HT1080 (cell line): ENCODE results near the gene ACTR3. TPM values are rescaled to one million over a fixed set of nuclear protein-coding genes. Genes with fewer than 3 reads are reported as not detected.
A peak's percentile ranks its signal among the peaks of the same experiment; 100 is the strongest.

Experiments
- DNase-seq: peaks from one replicate; pipeline ENCODE4 v3.0.0-alpha.2; 2015; ENCODE audit warnings: low read depth
- small RNA-seq: library from RNA; depleted of rRNA; stranded (forward); fragments of <200 nt; gene quantifications from one replicate; pipeline ENCODE3, GENCODE V24; 2014
- total RNA-seq: library from RNA; depleted of rRNA; stranded (reverse); fragments of >200 nt; shearing (Covaris generic); gene quantifications from 2 replicates; pipeline ENCODE4 v1.2.3, GENCODE V29; 2014; rRNA removed

Gene ACTR3
- total RNA-seq, 1 experiment from 2014 or later, result 373 TPM

DNA sequence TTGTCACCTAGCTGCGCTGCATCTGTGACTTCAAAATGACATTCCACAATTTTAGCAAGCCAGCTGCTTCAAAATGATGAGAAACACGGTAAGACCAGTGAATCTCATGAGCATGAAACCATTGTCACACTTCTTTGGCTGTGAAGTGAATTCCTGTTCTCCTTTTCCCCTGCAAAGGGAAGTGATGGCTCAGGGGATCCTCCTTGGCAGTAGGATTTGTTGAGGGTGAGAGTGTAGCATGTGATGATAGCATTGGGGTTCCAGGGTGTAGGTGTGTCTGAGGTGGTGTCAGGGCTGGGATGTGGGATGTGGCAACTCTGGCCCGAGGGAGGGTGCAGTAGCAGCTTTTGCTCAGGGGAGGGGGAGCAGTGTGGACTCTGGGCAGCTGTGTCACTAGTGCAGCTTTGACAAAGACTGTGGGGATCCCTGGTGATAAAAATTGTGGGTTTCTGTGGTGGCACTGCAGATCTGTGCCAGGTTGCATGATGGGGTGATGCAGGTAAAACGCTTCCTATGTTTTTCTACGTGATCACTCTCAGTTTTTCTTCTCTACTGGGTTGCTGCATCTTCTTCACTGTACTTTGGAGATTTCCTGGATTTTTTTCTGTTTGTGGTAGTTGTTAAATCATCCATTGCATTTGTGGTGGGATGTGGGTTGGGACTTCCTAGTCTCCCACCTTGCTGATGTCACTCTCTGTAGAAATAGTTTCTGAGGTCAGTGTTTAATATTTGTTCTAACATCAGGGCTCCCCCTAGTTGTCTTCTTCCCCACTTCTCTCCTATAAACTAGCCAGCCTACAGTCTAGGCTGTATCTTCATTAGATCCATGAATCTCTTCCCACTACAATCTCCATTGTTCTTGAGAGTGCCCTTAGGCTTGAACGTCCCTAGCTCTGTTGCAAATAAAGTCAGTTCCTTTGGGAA is 107.0 kb downstream of the ACTR3 start:
- no peak for DNase-seq

- DNase-seq, result no peak
Measured at GRCh38 chr2:114001152-114001551, 111.3 kb downstream of the ACTR3 start.

- no peak for DNase-seq
Measured at GRCh38 chr2:114001937-114002336, 112.0 kb downstream of the ACTR3 start.

DNA sequence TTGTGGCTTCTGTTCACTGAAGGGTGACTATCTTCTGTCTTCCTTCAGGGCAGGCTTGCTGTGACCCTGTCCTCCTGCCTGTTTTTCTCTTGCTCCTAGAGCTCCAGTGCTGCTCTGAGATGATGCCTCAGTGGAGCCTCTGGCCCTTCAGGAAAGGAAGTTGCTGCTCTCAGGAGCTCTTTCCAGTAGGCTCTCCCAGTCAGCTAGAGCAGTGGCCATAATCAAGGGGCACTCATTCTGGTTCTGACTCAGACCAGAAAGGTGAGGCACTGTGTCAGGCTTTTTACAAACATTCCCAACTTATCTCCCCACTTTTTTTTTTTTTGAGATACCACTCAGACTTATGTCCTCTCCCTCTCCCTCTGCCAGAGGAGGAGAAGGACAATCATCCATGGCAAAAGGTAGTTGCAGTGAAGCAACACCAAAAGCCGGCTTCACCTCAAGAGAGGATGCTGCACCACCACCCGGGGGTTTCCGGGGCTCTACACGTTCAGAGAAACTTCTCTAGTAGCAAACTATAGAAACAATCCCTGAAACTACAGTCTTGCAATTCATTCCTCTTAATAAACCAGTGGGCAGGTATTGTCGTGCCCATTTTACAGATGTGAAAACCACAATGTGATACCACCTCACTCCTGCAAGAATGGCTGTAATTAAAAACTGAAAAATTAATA is 115.4 kb downstream of the ACTR3 start:
- no peak for DNase-seq

- DNase-seq, result no peak
Measured at GRCh38 chr2:114006460-114006859, 116.6 kb downstream of the ACTR3 start.

DNA sequence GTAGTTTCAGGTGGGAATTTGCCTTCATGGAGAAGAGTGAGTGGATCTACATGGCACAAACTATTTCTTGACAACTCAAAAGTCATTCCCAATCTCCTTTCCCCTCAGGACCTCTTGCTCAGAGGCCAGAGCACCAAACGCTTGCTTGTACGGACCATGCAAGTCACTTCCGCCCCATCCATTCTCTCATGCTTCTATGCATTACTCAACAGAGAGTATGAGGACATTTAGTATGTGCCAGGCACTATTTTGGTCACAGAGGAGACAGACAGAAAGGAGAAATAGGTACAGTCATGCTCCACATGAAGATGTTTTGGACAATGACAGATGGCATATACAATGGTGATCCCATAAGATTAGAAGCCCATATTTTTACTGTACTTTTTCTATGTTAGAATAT is 117.5 kb downstream of the ACTR3 start:
- no peak for DNase-seq

- no peak for DNase-seq
Measured at GRCh38 chr2:114008720-114009119, 118.8 kb downstream of the ACTR3 start.

DNA sequence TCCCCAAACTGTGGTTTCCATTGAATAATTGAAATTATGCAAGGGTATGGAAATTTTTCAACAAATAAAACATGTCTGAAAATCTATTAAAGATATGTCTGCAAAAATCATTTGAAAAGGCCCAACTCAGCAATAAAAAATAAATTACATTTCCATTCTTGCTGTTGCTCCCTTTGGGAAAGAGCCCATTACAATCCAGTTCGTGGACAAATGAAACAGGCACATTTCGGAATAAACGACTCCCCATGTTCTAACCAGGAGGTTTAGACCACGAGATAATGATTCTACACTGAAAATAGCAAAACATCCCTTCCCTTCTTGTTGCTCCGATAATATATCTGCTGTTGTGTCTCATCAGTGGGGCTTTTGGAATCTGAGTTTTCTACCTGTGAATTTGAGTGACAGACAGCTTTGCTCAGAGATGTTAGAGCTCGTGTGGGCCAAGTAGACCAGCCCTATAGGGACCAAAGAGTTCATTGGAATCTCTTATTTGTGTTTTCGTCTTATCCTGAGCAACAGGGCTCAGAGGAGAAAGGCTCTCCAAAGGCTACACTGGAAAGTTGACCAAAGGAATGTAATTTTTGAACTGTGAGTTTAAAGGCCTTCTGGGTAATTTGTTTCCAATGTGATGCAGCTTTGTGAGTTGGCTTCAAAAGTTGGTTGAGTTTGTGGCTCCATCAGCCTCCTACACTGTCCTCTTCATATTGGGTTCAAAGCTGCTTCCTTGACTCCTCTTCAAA is 119.5 kb downstream of the ACTR3 start:
- no peak for DNase-seq

DNA sequence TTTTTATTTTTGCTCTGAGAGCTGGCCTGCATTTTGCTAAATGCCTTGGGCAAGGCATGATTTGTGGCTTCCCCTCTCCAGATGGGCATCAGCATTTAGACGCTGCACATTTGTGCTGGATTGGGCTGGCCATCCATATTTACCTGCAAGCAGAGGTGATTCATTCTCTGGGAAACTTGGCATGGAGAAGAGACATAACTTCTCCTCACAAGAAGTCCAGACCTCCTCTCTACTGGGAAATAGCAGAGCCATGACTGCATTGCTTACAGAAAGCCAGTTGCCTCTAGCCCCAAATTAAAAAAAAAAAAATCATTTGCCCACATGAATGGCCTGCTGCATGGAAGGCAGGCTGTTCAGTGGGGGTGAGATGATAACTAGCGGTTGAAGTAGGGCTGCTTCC is 120.1 kb downstream of the ACTR3 start:
- DNase-seq, result peak; percentile 5

- DNase-seq, result no peak
Measured at GRCh38 chr2:114011713-114012112, 121.8 kb downstream of the ACTR3 start.

Small RNA genes within 50 kb of the gene (small RNA-seq; reads per million reads assigned to genes)
- 0.98 reads per million, percentile 73 among the genes with 10 or more reads in this experiment for gene RF00012

Other genes starting within 250 kb of the ACTR3 start
- gene SLC35F5, start 133.4 kb upstream of the ACTR3 start, total RNA-seq, result 45.6 and 54.3 TPM in 2 replicates